NCI-H345 treated with DMSO at 0.1 percent for 48 hours (cell line): ENCODE measurements around the gene GDI1.

ENCODE experiments used
- DNase-seq: peaks from one replicate; lab custom pipeline; 2025; ENCODE audit not compliant: unreplicated experiment; lab: John Stamatoyannopoulos, UW

Gene GDI1

DNA sequence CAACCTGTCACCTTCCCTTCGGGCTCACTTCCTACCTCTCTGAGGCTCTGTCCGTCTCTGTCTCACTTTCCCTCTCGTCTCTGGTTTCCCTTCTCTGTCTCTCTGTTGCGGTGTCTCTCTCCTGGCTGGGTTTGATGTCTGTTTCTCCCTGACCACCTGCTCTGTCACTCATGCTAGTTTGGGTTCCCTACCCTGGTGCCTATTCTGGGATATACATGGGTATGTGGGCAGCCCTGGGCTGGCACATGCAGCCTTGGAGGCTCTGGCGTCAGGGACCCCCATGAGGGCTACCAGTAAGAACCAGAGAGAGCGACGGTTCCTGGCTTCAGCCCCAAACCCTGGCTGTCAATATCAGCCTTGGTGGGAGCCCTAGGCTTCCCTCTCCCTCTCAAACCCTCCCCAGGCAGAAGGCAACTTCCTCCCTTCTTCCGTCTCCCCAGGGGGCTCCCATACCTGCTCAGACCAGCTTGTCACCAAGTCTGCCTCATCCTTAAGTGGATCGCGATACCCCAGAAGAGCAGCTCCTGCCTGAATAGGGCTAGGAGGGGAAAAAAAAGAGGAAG lies 28.2 kb upstream of the GDI1 start:
- DNase-seq: no peak

GRCh38 chrX:154409222-154409871 lies 27.6 kb upstream of the GDI1 start, which contains the start of gene DNASE1L1:
TSS of gene DNASE1L1 (minus strand) at chrX:154409254. CDS start at chrX:154405568, 3,686 bp downstream.
- DNase-seq: no peak

DNA sequence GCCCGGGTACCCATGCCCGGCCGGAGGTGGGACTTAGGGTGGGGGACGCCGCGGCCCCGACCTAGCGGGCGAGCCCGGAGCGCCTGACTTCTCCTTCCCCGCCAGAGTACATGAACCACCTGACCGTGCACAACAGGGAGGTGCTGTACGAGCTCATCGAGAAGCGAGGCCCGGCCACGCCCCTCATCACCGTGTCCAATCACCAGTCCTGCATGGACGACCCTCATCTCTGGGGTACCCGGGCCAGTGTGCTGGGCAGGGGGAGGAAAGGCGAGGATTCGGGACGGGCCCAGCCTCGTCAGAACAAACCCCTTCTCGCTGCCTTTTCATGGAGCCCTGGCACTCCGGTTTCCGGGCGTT lies 25.0 kb upstream of the GDI1 start:
- peak; percentile 19 for DNase-seq

DNA sequence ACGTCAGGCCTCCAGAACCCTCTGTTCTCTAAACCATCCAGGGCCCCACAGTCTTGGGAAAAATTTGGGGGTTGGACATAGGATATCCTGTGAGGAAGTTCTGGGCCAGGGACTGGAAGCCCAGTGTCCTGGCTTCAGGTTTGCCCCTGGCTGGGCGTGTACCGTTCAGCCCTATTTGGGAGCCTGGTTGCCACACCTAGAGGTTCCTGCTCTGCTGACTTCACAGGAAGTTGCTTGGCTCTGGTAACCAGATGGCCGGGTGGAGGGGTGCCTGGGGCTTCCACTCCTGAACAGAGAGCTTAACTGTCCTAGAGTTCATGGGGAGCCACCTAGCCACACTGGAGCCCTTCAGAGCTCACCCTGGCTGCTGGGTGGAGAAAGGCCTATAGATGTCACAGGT lies 24.5 kb upstream of the GDI1 start:
- DNase-seq: no peak

DNA sequence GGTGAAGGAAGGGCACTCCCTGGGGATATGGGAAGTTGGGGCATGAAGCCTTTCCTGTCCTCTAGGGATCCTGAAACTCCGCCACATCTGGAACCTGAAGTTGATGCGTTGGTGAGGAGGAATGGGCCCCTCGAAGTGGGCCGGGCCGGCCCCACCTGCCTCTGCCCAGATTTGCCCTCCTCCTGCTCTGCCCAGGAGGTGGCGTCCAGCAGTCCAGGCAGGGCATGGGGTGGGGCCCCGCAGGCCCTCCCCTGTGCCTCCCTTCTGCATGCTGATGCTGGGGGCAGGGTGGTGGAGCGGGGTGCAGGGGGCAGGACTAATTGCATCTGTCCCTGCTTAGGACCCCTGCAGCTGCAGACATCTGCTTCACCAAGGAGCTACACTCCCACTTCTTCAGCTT lies 23.8 kb upstream of the GDI1 start:
- DNase-seq: no peak

DNA sequence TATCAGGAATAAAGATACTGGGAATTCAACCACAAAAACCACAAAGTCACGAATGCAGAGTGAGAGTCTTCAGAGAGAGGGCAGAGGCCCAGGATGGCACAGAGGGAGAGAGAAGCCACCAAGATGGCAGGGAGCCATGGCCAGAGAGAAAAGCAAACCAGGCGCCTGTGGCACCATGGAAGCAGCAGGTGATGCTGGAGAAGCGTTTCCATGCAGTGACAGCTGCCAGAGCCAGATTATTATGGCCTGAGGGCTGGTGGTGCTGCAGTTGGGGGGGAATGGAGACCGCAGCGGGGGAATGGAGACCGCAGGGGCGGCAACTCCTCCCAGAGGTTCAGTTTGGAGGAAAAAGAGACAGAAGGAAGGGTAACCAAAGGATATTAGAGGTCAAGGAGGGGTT lies 19.8 kb upstream of the GDI1 start:
- no peak for DNase-seq

- no peak for DNase-seq
These were observed 17.8 kb upstream of the GDI1 start for GRCh38 chrX:154419189-154419588.

GRCh38 chrX:154419688-154420401 lies 17.1 kb upstream of the GDI1 start:
- DNase-seq: peak; percentile 38

DNA sequence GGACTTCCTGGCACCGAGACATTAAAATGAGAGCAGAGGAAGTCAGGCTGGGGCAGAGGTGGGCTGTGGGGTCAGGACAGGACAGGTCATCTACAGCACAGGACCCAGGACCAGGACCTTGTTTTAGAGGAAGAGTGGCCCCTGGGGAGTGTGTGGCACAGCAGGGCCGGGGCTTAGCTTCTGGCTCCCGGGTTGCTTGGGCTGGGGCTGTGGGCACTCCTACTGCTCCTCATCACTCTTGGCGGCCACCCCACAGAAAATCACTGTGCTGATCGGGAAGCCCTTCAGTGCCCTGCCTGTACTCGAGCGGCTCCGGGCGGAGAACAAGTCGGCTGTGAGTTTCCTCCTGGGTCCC lies 16.6 kb upstream of the GDI1 start:
- no peak for DNase-seq

DNA sequence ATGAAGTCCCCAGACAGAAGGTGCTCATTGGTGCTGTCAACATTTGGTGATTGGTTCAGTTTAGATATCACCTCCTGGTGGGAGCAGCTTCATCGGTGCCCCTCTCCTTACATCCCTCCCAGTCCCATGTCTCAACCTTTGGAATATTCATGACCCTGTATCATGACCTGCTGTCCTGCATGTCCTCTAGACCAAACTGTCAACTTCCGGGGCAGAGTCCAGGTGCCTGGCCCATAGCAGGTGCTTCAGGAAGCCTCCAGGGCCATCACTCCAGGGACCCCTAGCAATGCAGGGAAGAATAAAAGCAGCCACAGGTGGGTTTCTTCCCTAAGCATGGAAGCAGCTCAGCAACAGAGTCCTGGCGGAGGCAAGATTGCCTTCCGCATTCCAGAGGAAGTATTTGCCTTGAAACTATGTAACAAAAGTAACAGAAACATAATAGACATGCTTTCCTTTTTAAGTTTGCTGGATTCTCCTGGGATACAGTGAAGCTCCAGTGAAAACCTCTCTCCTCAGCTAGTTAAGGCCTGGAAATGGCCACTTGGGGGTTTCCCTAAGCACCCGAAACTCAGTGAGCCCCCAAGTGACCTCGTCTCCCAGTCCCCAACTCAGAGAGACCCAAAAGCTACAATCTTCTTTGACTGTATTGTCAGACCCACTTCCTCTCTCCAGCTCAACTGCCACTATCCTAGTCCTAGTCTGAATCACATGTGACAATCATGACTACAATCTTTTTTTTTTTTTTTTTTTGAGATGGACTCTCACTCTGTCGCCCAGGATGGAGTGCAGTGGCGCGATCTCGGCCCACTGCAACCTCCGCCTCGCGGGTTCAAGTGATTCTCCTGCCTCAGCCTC lies 9.8 kb upstream of the GDI1 start:
- no peak for DNase-seq

DNA sequence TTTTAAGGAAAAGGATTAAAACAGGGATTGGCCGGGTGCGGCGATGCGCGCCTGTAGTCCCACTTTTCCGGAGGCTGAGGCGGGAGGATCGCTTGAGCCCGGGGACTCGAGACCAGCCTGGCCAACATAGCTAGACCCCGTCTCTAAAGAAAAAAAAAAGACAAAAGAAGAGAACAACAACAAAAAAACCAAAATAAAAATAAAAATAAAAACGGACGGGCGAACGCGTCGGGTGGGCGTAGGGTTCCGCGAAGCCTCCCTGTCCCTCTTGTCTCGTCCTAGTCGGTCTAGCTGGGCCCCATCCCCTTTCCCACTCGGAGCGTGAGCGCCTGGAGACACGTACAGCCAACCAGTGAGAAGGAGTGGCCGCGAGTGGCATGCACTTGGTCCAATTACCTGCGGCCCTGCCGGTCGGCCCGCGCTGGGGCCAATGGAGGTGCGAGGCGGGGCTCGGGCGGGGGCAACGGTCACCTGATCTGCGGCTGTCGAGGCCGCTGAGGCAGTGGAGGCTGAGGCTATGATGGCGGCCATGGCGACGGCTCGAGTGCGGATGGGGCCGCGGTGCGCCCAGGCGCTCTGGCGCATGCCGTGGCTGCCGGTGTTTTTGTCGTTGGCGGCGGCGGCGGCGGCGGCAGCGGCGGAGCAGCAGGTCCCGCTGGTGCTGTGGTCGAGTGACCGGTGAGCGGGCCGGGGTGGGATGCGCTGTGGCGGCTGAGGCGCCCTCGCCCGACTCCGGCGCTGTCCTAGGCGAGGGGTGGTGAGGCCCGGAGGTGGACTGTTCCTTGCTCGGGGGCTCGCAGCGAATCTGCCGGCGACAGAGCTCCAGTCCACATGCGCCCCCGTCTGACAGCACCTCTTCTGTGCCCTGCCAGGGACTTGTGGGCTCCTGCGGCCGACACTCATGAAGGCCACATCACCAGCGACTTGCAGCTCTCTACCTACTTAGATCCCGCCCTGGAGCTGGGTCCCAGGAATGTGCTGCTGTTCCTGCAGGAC lies 8.5 kb upstream of the GDI1 start, which contains the start of gene ATP6AP1:
Gene ATP6AP1 (plus strand): TSS at position 502 of the 996 bp plus-strand sequence. CDS start 16 bp downstream, at position 518.
- DNase-seq: peak; percentile 76

DNA sequence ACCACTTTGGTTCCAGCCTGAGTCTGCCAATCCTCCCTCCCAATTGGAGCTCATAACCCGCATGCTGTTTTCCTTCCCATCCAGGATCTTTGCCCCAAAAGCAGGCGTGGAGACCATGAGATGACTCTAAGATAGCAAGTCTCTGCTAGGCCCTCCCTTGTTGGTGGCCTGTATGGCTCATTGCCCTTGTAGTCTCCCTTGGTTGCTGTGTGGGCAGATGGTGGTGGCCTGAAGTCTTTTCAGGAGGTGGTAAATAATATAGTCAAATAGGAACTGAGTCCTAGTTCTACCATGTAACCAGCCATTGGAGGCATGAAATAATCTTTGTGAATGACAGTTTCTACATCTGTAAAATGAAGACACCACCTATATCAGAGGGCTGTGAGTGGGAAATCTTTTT lies 7.2 kb upstream of the GDI1 start:
- DNase-seq: no peak

GRCh38 chrX:154430479-154430878 lies 6.5 kb upstream of the GDI1 start:
- no peak for DNase-seq

DNA sequence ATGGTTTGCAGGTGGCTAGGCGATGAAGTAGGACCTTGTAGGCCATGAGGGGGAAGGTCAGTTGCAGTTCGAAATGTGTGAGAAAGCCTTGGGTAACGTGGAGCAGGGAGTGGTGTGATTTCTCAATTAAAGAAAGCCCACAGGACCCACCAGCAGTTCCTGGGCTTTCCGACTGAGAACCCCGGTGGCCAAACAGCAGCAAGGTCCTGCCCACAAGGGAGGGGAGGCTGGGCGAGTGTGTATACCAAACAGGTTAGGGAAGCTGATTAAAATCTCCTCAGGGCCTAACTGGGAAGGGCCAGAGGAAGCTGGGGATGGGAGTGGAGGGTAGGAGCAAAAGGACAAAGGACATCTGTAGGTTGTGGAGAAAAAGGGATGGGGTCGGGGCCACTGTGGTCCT lies 6.0 kb upstream of the GDI1 start:
- no peak for DNase-seq

DNA sequence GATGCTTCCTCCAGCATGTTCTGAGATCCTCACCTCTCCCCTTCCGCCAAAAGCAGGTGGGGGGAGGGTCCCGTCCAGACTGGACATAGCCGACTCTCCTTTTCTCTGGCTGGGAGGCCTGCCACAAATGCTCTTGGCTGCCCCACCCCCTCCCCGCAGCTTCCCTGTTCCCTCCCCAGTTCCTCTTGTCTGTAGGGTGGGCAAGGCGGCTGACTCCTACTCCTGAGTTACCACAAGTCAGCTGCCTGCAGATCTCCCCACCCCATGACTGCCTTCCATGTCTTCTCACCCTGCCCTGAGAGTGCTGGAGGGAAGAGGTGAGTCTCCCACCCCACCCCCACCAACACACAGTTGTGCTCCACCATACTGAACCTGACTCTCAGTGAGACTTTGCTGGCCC lies 5.6 kb upstream of the GDI1 start:
- DNase-seq: no peak

- no peak for DNase-seq
These were observed 4.7 kb upstream of the GDI1 start for GRCh38 chrX:154432210-154432609.

- DNase-seq: no peak
These were observed 3.3 kb upstream of the GDI1 start for GRCh38 chrX:154433605-154434004.

GRCh38 chrX:154434394-154435168 lies 2.4 kb upstream of the GDI1 start:
- no peak for DNase-seq

GRCh38 chrX:154435171-154435733 lies 1.7 kb upstream of the GDI1 start:
- no peak for DNase-seq
